HG02642 (cell line): ENCODE measurements around the gene LRRK1.

Source experiments
- ATAC-seq: cut with Tn5 transposase; IDR thresholded peaks from one replicate; pipeline ENCODE4 v1.9.1; 2021; ENCODE audit warnings: mild to moderate bottlenecking; ENCODE audit not compliant: unreplicated experiment, poor library complexity

LRRK1 gene

GRCh38 chr15:100909989-100910955, 8.9 kb upstream of the LRRK1 start:
- ATAC-seq = no peak

DNA sequence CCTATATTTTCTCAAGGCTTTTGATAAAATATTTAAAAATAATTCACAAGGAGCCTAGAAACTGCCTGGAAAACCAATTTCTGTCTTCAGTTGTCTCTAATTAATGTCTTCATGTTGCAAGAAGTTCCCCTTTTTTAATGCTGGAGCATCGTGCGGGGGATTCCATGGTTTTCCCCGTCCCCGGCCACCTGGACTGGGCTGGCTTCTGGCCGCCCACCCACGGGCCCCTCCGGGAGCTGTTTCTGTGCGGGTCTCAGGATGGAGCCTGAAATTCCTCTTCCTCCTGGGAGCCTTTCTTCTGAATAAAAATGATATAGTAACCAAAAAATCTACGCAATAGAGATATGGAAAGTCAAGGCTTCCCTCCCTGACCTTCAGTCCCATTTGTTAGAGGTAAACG, 8.1 kb upstream of the LRRK1 start:
- no peak for ATAC-seq

DNA sequence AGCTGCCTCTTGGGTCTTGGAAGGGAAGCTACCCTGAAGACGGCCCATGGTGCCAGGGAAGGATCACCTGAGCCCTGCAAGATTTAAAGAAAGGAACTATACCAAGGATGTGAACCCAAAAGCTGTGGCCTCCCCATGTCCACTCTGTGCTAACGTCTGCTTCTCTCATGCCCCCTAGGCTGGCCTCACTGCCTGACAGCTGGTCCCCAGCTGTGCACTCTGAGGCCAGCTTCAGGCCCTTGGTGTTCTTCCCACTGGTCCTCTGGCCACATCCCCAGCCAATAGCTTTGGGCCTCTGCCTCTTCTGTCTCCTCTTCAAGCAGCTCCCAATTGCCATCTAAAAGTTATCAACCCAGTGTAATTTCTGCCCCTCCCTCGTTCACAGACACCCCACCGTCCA, 5.2 kb upstream of the LRRK1 start:
- ATAC-seq = no peak

- ATAC-seq = no peak
Observed at GRCh38 chr15:100914876-100915275, 4.3 kb upstream of the LRRK1 start.

- ATAC-seq = peak; percentile 72
Observed at GRCh38 chr15:100918034-100918689, 995 bp upstream of the LRRK1 start.

DNA sequence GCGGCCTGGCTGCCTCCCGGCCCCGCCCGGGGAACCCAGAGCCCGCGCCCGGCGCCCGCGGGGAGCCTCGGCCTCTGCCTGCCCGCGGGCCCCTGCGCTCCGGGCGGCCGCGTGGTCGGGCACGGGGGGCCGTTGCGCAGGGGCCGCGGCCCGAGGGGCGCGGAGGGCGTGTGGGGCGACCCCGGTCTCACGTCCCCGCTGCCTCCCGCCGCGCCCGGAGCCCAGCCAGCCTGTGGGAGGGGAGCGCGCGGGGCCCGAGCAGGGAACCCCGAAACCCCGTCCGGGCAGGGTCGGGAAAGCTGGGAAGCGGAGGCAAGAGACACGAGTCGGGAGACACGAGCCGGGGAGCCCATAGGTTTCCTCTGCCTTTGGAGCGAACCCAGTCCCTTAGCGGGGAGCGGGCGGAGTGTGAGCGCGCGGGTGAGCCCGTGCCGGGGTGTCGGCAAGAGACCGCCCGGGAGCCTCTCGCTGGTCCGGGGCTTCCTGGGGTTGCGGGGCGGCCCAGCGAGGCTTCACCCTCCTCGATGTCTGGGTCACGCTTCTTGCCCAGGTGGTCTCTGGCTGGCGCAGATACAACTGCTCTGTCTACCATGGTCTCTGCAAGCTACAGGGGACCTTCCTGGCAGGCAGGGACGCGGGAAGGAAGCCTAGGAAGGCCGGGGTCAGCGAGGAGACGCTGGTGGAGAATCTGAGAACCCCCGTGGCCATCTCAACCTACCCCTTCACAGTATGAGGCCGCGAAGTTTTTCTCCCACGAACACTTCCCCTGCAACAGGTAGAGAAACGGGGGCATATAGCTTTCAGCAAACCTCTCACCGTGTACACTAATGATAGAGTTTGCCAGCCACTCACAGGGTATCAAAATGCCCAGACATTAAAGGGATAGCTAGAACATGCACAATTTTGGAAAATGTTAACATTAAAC, 586 bp downstream of the LRRK1 start:
- ATAC-seq = peak; percentile 15

DNA sequence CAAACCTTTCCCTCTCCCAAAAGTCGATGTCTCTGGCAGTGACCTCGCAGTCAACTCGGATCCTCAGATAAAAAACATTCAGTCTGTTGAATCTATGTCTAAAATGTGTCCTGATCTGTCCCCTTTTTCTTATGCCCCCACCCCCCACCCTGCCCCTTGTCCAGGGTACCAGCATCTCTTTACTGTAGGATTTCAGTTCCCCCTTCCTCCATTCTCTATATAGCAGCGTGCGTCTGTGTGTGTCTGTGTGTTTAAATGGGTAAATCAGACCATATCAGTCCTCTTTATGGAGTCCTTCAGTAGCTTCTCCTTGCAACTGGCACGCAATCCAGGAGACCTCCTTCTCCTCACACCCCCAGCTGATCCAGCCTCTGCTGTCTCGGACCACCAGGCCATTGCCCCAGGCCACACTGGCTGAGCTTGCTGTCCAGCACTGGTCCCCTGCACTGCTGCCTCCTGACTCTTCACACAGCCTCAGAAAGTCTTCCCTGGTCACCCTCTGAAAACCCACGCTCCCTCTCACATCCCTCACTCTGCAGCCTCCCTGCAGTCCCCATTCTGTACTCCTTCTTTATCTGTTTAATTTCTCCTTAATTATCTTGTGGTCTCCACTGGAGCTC, 1.5 kb downstream of the LRRK1 start:
- ATAC-seq = no peak

DNA sequence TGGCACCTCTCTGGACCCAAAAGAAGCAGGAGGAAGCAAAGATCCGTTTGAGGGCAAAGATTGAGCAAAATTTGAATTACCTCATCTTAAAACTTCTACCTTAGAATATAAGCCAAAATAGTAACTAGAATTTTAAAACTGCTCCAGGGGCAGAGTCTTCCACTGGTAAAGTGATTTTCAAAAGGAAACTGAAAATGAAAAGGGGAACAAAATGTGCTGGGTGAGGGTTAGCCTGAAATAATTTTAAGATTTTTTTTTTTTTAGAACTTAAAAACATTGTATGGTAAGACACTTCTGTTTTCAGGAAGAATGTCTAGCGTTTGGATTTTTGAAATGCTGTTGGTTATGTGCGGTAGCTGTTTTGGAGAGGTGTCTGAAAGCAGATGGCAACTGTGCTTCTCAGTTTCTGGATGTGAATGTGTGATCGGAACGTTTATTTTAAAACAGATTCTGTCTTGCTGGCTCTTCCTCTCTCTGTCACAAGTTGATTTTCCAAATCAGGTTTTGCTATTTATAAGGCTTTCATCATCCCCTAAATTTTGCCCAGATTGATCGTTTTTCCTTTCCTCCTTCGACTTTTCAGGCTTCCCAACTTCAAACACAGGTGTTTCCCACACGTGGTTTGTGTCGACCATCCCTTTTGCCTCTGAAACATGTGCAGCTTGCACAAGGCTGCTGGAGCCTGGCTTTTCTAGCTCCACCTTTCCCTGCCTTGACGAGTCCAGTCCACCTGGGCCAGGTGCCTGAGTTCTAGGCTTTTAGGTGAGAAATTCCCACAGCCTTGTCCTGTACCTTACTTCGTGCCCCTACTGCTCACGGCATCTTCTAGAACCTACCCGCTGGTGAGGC, 3.3 kb downstream of the LRRK1 start:
- ATAC-seq = no peak

DNA sequence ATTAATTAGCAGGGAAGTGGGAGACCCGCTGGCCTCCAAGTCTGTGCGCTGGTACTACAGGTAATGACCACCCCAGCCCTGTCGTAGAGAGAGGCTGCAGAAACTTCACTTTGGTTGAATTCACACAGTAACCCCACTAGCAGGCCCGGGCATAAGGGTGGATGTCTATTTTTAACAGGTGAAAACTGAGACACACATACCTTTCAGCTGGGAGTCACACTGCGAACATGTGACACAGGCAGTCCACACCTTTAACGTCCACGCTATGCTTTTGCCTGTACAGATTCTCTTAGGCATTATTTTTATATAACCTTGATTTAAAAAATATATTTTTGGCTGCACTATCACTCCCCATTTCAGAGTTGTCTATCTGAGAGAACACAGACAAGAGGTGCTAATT, 3.9 kb downstream of the LRRK1 start:
- no peak for ATAC-seq

GRCh38 chr15:100923902-100924301, 4.7 kb downstream of the LRRK1 start:
- no peak for ATAC-seq

GRCh38 chr15:100924436-100924835, 5.3 kb downstream of the LRRK1 start:
- ATAC-seq = no peak

DNA sequence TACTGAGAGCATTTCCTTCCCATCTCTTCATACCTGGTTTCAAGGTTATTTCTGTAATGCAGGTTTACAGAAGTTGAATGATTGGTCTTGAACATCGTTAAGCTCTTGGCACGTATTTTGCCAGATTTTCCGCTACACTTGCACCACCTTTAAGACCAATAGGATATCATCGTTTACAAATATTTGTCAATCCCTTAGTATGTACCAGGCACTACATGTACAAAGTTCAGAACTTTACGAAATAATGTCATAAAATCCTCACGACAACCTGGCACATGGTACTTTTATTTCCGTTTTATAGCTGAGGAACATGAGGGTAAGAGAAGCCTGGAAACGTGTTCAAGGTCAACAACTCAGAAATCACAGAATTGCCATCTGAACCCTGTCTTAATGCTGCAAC, 6.3 kb downstream of the LRRK1 start:
- ATAC-seq = no peak

GRCh38 chr15:100926258-100926657, 7.1 kb downstream of the LRRK1 start:
- no peak for ATAC-seq

DNA sequence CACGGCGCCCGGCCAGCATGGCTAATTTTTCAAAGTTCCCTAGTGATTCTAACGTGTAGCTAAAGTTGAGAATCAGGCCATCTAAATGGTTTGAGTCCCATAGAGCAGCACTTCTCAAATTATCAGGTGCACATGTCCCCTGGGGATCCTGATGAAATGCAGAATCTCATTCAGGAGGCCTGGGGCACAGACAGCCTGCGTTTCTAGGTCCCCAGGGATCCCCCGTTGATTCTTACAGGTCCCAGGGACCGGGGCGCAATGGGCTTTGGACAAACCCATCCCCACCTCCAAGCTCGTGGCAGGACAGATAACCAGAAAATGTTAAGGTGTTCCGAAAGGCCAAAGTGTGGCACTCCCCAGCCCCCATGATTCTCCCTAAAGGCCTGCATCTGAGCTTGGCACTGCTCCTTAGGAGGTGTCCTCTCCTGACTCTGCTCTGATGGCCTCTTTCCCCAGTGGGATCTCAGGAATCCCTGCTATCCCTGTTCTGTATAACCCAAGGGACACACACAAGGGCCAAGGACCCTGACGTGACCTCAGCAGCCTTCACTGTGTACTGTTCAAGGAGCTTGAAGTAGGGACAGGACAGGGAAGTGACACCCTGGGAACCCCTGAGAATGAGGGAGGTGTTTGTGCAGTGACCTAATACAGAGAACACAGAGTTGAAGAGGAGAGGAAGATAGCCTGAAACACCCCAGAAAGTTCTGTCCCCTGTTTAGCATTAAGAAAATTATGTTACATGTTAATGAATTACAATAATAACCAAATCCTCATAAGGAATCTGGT, 8.0 kb downstream of the LRRK1 start:
- ATAC-seq = peak; percentile 34

DNA sequence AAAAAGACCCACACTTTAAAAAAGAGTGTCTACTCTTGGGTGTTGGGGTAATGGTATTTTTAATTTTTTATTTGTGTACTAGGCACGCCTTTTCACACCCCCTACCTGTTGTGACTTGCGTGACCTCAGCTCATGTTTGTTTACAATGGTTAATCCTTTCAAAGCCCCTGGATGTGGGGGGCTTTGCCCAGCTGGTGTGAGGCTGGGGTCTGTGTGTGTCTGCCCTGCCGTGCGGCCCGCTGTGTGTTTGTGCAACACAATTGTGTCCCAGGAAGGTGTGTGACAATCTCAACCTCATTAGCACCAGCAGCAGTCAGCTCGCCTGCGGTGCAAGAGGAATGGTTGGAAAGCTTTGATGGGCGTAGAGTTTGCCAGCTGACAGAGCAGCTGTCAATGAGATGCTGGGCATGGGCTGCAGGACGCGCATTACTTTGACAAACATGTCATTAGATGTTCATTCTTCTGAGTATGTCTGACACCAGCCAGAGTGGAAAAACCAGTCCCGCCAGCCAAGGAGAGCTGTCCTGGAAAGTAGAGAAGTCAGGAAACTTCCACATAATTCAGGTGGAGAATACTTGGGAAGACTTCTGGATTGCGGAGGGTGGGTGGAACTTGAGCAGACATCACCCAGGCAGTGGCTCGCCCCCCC, 9.6 kb downstream of the LRRK1 start:
- no peak for ATAC-seq

GRCh38 chr15:100929641-100930042, 10.5 kb downstream of the LRRK1 start:
- ATAC-seq = no peak

GRCh38 chr15:100930306-100930848, 11.2 kb downstream of the LRRK1 start:
- ATAC-seq = no peak
